ENCODE data around the gene ICOS.

- TF ChIP-seq POLR2A (IDR thresholded peaks at IDR 0.05; ENCODE audit: low read length) (no peak), GATA1 (IDR thresholded peaks at IDR 0.05; ENCODE audit: low read depth, low read length) (no peak)
These were observed 44.4 kb upstream of the ICOS start for GRCh38 chr2:203892207-203892606.
